Activated T-cell treated with anti-CD3 and anti-CD28 coated beads, Interleukin-2, amount 50 U/mL, for 24 hours (primary cell): ENCODE data around the gene PTPA.

Experiments used
- DNase-seq: peaks from one replicate; pipeline ENCODE4 v3.0.0-alpha.2; 2020
- H3K27ac Mint-ChIP-seq: 2 replicates; pipeline ENCODE4 v1.8.0; 2020; ENCODE audit warnings: mild to moderate bottlenecking, mixed read lengths
- H3K27me3 Mint-ChIP-seq: 2 replicates; pipeline ENCODE4 v1.8.0; 2020; ENCODE audit warnings: mixed read lengths
- H3K36me3 Mint-ChIP-seq: 2 replicates; pipeline ENCODE4 v1.8.0; 2020; ENCODE audit warnings: low read depth, mixed read lengths
- H3K4me1 Mint-ChIP-seq: 2 replicates; pipeline ENCODE4 v1.8.0; 2020; ENCODE audit warnings: low read depth, mixed read lengths
- H3K4me3 Mint-ChIP-seq: 2 replicates; pipeline ENCODE4 v1.8.0; 2020; ENCODE audit warnings: mild to moderate bottlenecking, moderate library complexity, mixed read lengths
- H3K9me3 Mint-ChIP-seq: 2 replicates; pipeline ENCODE4 v1.8.0; 2020; ENCODE audit warnings: mixed read lengths

The PTPA gene

DNA sequence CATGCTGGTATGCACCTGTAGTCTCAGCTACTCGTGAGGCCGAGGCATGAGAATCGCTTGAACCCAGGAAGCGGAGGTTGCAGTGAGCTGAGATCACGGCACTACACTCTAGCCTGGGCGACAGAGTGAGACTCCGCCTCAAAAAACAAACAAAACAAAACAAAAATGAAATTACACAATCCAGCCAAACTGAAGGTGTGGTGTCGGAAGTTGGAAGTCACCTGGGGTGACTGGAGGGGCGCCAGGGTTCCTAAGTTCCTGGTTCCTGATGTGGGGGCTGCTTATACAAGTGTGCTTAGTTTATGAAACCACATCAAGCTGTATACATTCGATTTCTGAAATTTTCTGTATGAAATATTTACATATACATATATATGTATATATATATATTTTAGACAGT lies 34.0 kb upstream of the PTPA start:
- H3K27ac Mint-ChIP-seq = no peak overlapping the region
- no peaks in the 10 kb centered on the region for H3K27me3 Mint-ChIP-seq
- no peaks in the 10 kb centered on the region for H3K9me3 Mint-ChIP-seq
- no peak overlapping the region for H3K4me3 Mint-ChIP-seq
- peaks cover 3% of the 10 kb centered on the region for H3K36me3 Mint-ChIP-seq
- no peak for DNase-seq
- peaks cover 28% of the 10 kb centered on the region for H3K4me1 Mint-ChIP-seq

DNA sequence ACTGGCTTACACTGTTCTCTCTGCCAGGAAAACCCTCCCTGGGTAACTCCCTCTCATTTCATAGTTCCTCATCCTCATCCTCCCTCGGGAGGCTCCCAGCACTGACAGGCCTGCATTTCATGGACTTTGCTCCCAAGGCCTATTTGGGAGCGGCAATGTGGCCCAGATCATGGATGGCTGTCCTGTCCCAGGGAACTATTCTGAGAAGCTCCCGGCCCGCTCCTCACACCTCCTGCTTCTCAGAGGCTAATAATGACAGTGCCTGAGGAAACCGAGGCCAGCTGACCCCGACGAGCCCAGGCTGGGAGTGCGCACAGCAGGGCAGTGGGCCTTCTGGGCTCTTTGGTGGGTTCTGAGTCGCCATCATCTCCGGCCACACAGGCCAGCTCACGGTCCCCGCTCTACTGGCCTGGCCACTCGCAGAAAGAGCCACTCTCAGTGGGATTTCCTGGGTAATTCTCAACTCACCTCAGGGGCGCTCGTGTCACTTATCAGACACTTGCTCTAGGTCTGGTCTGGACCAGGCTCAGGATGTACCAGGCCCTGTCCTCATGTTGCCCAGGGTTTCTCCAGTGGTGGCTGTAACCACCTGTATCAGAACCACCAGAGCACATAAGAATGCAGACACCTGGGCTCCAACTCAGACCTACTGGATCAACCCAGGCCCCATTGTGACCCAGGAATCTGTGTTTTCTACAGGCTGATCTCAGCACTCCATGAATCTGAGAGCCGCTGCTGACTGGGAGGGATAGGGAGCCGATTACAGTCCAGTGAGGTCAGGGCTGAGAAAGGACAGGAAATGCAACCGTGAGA lies 32.3 kb upstream of the PTPA start:
- H3K9me3 Mint-ChIP-seq = no peaks in the 10 kb centered on the region
- peaks cover 10% of the 10 kb centered on the region for H3K36me3 Mint-ChIP-seq
- peaks cover 35% of the 10 kb centered on the region for H3K4me1 Mint-ChIP-seq
- no peak for DNase-seq
- no peaks in the 10 kb centered on the region for H3K27me3 Mint-ChIP-seq
- peak overlapping the region; percentile 55 for H3K4me3 Mint-ChIP-seq
- peak overlapping the region; percentile 55 for H3K27ac Mint-ChIP-seq

DNA sequence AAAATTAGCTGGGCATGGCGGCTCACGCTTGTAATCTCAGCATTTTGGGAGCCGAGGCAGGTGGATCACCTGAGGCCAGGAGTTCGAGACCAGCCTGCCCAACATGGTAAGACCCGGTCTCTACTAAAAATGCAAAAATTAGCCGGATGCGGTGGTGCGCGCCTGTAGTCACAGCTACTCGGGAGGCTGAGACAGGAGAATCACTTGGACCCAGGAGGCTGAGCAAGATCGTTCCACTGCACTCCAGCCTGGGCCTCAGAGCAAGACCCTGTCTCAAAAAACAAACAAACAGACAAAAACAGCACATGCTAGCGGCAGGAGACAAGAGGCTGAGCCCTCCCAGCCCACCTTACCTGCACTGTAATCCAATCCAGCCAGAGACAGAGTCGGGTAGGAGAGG lies 31.4 kb upstream of the PTPA start:
- peaks cover 18% of the 10 kb centered on the region for H3K36me3 Mint-ChIP-seq
- peaks cover 35% of the 10 kb centered on the region for H3K4me1 Mint-ChIP-seq
- peak overlapping the region; percentile 93 for H3K27ac Mint-ChIP-seq
- H3K27me3 Mint-ChIP-seq = no peaks in the 10 kb centered on the region
- H3K9me3 Mint-ChIP-seq = no peaks in the 10 kb centered on the region
- DNase-seq = no peak
- H3K4me3 Mint-ChIP-seq = peak overlapping the region; percentile 88

DNA sequence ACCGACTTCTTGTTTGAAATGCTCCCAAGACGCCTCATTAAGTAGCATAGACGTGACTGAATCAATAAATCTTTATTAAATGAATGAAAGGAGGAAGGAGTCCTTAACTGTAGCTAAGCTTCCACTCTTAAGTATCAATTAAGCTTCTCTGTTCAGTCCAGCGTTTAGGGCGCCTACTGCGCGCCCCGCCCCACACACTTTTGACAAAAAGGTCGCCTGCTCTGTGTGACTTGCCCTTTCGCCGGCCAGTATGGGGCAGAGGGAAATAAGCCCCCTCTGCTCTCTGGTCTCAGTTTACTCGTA lies 31.0 kb upstream of the PTPA start:
- H3K4me1 Mint-ChIP-seq = peaks cover 35% of the 10 kb centered on the region
- DNase-seq = no peak
- peak overlapping the region; percentile 93 for H3K27ac Mint-ChIP-seq
- peak overlapping the region; percentile 88 for H3K4me3 Mint-ChIP-seq
- H3K9me3 Mint-ChIP-seq = no peaks in the 10 kb centered on the region
- peaks cover 22% of the 10 kb centered on the region for H3K36me3 Mint-ChIP-seq
- no peaks in the 10 kb centered on the region for H3K27me3 Mint-ChIP-seq

DNA sequence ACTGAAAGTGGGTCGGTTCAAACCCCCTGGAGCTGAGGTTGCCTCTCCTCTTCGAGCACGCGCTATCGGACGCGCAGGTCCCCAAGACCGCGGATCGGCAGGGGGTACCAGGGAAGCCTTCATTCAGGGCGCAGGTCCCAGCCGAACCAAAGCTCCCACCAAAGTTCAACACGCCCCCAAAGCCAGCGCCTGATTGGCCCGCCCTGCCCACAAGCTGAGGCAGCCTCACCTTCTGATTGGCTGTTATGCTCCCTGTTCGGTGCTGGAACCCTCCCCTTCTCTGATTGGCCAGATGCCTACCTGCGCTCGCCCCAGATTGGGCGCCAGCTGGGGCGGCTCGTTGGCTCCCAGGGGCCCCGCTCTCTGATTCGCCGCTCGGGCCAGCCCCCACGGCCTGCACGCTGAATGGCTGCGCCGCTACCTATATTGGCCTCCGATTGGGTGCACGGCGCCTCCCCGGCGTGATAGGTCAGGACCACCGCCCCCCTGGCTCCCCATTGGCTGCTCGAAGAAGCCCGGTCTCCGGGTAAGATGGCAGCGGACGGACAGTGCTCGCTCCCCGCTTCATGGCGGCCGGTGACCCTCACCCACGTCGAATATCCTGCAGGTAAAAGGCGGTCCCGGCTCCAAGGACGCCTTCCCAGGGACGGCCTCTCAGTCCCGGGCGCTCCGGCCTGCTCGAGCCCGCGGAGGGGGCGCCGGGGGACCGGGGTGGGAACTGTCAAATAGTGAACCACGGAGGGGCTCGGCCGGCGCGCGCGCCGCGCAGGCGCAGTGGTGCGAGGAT lies 30.4 kb upstream of the PTPA start, which contains the start of gene DOLPP1:
DOLPP1 (plus strand) TSS at position 511 of the 787 bp plus-strand sequence; CDS start at position 532, 21 bp downstream.
- peak within 1 kb of the TSS; percentile 93 for H3K27ac Mint-ChIP-seq
- H3K27me3 Mint-ChIP-seq = no peaks in the 10 kb centered on the region
- H3K4me3 Mint-ChIP-seq = peak within 1 kb of the TSS; percentile 88
- H3K4me1 Mint-ChIP-seq = peaks cover 35% of the 10 kb centered on the region
- H3K36me3 Mint-ChIP-seq = peaks cover 27% of the 10 kb centered on the region
- peak; percentile 98 for DNase-seq
- no peaks in the 10 kb centered on the region for H3K9me3 Mint-ChIP-seq

DNA sequence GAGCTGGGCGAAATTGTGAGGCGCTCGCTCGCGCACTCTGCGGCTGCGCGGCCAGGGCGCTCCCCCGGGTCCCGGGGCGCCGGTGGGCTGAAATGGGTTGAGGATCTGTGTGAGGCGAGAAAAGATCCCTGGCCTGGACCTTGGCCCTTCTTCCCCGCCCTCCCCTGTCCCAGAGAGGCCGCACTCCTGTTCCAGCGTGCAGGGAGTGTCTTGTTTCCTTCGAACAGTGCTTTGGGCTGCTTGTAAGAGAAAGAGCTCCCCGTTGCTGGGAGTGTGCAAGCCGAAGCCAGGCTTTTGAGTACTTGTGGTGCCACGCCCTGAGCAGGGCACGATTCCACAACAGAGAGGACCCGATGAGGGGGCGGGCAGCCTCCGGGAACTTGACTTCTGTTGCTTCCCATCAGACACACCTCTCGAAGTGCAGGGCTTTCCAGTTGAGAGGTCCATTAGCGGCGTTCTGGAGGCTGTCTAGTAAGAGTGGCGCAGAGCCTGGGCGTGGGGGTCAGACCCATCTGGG lies 29.8 kb upstream of the PTPA start:
- Mint-ChIP-seq H3K4me1 (peaks cover 35% of the 10 kb centered on the region), H3K9me3 (no peaks in the 10 kb centered on the region), H3K4me3 (peak overlapping the region; percentile 88), H3K27me3 (no peaks in the 10 kb centered on the region), H3K27ac (peak overlapping the region; percentile 93), H3K36me3 (peaks cover 34% of the 10 kb centered on the region)
- no peak for DNase-seq

DNA sequence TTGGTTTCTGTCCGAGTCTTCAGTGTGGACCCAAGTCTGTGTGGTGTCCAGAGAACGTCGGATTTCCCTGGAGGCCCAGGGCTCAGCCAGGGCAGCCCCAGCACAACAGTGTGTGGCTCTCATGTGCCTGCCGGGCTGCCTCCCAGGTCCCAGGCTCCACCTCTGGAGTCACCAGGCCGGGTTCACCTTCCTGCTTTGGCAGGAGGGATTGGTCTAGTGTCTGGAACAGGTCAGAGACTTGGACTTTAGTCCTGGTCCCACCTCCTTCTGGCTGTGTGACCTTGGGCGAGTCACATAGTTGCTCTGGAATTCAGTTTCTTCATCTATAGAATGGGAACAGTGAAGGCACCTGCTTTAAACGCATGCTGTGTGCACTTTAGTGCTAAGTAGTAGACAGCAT lies 27.1 kb upstream of the PTPA start:
- no peak for DNase-seq
- Mint-ChIP-seq H3K27me3 (no peaks in the 10 kb centered on the region), H3K36me3 (peaks cover 51% of the 10 kb centered on the region), H3K9me3 (no peaks in the 10 kb centered on the region), H3K27ac (no peak overlapping the region), H3K4me3 (no peak overlapping the region), H3K4me1 (peaks cover 32% of the 10 kb centered on the region)

DNA sequence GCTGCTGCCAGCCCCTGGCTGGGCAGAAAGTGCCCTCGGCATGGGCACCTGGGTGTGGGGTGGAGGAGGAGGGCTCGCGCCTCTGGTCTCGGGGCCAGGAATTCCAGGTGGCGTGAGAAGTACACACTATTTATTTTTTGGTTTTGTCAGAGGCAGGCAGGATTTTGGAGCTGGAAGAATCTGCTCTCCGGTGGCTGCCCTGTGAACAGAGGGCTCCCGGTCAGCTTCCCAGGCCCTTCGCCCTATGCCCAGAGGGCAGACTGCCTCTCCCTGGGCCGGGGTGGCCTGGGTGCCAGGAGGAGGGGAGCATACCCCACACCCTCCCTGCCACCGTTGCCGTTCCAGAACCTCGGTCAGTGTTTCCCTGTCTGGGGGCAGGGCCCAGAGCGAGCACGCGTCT lies 22.0 kb upstream of the PTPA start:
- no peaks in the 10 kb centered on the region for H3K27me3 Mint-ChIP-seq
- no peaks in the 10 kb centered on the region for H3K4me1 Mint-ChIP-seq
- DNase-seq = no peak
- H3K27ac Mint-ChIP-seq = no peak overlapping the region
- peaks cover 60% of the 10 kb centered on the region for H3K36me3 Mint-ChIP-seq
- no peaks in the 10 kb centered on the region for H3K9me3 Mint-ChIP-seq
- no peak overlapping the region for H3K4me3 Mint-ChIP-seq

DNA sequence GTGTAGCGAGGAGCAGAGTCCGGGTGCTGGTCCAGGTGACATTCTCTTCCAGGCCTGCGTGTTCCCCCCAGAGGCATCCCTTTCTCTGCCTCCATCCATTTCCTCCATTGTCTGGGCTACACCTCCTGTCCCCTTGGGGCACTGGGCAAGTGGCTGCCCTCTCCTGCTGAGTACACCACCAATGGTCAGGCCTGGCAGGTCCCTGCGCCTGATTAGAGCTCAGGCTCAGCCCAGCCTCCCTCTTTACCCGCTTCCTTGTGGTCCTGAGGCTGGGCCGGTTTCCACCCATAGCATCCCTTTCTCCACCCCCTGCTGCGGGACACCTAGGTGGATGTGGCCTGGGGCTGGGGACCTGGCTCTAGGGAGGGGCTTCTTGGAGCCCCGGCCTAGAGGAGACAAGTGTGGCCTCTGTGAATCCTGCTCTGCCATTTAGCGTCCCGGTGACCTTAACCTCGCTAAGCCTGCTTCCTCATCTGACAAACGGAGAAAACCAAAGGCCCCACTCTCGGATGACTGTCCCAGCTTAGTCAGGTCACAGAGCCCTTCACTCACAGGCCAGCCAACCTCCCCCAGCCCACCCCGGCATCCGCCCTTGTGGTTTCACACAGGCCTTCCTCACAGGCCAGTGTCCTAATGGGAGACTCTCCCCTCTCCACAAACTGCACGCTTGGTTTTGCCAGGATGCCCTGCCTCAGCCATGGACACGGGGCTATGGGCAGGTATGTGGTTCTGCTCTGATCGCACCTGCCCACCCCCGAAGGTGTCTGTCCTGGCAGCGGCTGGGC lies 17.4 kb upstream of the PTPA start:
- Mint-ChIP-seq H3K4me1 (no peaks in the 10 kb centered on the region), H3K9me3 (no peaks in the 10 kb centered on the region), H3K27ac (no peak overlapping the region), H3K27me3 (no peaks in the 10 kb centered on the region), H3K4me3 (no peak overlapping the region), H3K36me3 (peaks cover 29% of the 10 kb centered on the region)
- DNase-seq = no peak

DNA sequence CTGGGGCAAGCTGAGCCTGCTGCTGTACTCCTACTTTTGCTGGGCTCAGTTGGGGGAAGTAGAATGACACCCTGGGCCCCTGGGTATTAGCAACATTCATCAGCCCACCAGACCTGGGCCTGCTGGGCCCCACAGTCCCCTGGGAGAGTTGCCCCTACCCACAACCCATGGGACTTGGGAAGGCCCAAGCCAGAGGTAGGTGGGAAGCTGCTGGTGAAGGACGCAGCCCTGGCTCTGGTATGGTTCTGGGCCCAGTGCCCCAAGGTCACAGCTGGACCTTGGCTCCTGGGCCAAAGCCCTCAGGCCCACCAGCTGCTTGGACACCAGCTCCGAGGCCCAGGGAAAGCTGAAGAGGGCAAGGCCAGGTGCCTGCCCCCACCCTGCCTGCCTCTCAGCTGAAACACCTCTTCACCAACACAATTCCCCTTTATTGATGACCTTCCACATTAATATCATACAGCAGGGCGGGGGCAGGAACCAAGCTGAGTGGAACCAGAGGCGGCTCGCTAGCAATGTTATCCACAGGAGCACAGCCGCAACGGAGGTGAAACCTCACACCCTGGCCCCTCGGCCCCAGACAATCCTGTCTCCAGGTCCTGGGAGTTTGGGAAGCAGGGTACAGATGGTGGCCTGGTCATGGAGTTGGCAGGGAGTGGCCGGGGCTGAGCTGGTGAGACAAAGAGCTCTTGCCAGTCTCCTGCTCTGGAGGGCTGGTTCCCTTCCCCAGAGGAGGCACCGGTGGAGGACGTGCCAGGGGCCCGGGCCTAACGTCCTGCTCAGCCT lies 16.6 kb upstream of the PTPA start:
- Mint-ChIP-seq H3K27me3 (no peaks in the 10 kb centered on the region), H3K36me3 (peaks cover 22% of the 10 kb centered on the region), H3K9me3 (no peaks in the 10 kb centered on the region), H3K4me3 (no peak overlapping the region), H3K27ac (no peak overlapping the region), H3K4me1 (no peaks in the 10 kb centered on the region)
- no peak for DNase-seq

DNA sequence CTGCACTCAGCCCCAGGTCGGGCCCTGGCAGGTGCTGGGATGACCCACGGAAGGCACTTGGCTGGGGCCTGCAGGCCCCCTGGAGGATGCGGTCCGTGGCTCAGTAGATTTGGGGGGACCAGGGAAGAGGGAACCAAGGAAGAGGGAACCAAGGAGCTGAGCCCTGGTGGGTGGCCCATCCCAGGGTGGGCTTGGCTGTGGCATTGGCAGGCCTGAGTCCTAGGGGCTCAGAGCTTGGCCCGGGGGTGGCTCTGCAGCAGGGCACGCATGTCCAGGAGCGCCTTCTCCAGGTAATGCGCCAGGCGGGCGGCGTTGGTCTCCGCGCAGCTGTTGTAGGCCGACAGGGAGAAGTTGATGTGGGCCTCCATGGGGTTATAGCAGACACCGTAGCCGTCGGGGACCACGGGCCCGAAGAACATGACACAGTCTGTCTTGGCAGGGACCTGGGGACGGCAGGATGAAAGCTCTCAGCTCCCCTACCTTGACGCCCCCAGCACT lies 16.0 kb upstream of the PTPA start:
- no peak for DNase-seq
- H3K27me3 Mint-ChIP-seq = no peaks in the 10 kb centered on the region
- H3K27ac Mint-ChIP-seq = no peak overlapping the region
- H3K9me3 Mint-ChIP-seq = no peaks in the 10 kb centered on the region
- no peak overlapping the region for H3K4me3 Mint-ChIP-seq
- peaks cover 15% of the 10 kb centered on the region for H3K36me3 Mint-ChIP-seq
- no peaks in the 10 kb centered on the region for H3K4me1 Mint-ChIP-seq

DNA sequence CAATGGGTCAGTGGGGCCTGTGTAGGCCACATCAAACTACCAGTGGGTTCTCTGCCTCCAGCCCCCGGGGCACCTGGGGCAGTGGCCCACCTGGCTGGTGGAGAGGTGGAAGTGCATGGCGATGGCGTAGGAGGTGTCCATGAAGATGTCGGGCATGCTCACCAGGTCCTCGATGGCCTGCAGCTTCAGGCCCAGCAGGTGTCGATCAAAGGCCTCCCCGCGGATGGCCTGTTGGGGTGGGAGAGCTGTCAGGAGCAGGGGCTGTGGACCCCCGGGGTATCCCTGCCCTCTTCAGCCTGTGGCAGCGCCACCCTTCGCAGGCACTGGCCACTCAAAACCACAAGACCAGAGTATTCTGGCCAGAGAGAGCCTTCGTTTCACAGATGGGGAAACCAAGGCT lies 15.3 kb upstream of the PTPA start:
- no peaks in the 10 kb centered on the region for H3K27me3 Mint-ChIP-seq
- H3K27ac Mint-ChIP-seq = no peak overlapping the region
- H3K4me3 Mint-ChIP-seq = no peak overlapping the region
- no peaks in the 10 kb centered on the region for H3K9me3 Mint-ChIP-seq
- no peak for DNase-seq
- no peaks in the 10 kb centered on the region for H3K4me1 Mint-ChIP-seq
- peaks cover 9% of the 10 kb centered on the region for H3K36me3 Mint-ChIP-seq

DNA sequence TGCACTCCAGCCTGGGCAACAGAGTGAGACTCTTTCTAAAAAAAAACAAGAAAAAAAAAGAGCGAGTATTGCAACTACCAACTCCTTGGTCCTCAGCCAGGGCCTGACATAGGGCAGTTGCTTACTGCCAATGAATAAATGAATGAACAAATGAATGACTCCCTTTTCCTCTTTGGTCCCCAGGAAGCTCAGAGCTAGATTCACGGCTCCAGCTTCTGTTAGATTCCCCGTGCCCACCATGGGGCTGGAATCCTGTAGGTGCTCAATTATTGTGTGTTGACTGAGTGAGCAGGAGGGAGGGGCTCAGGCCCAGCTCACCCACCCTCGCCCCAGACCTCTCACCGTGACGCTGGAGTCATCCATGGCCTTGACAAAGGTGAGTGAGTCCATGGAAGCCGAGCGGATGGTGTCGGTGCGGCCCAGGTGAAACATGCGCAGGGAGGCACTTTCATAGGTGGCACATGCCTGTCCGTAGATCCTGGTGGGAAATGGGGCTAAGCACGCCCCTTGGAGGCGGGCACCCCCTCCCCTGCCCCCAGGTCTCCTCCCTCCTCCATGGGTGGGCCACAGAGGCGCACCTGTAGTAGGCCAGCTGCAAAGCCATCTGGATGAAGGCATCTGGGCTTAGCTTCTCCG lies 13.4 kb upstream of the PTPA start:
- Mint-ChIP-seq H3K27me3 (no peaks in the 10 kb centered on the region), H3K9me3 (no peaks in the 10 kb centered on the region), H3K27ac (no peak overlapping the region), H3K4me1 (no peaks in the 10 kb centered on the region), H3K36me3 (peaks cover 5% of the 10 kb centered on the region), H3K4me3 (no peak overlapping the region)
- no peak for DNase-seq
